B cell (primary cell): Measurements from ENCODE around the gene SPTBN2. TPM values are rescaled to one million over a fixed set of nuclear protein-coding genes. Genes with fewer than 3 reads are reported as not detected.

Experiments
- ATAC-seq: fragments of 200-7000 bp; cut with Tn5 transposase; one replicate; pipeline ENCODE4 v1.10.0; 2021; ENCODE audit warnings: low read depth, mild to moderate bottlenecking, moderate number of reproducible peaks, moderate library complexity
- CTCF ChIA-PET: fragments of 350-600 bp; sonication (Branson Sonifier 250); formaldehyde crosslinking; loops from one replicate; lab custom pipeline; 2021; ENCODE audit warnings: antibody characterized with exemption, inconsistent platforms; lab: Charles Lee
- POLR2A ChIA-PET: fragments of 350-600 bp; sonication (Branson Sonifier 250); formaldehyde crosslinking; loops from one replicate; lab custom pipeline; 2021; ENCODE audit warnings: antibody characterized with exemption; lab: Charles Lee
- DNase-seq: peaks from one replicate; pipeline ENCODE4 v3.0.0; 2013
- H2AFZ ChIP-seq: 2 replicates; pipeline ENCODE4 v1.6.1; 2012; ENCODE audit warnings: mild to moderate bottlenecking, low read depth, low read length; ENCODE audit not compliant: insufficient read depth, poor library complexity, severe bottlenecking
- H3K27ac ChIP-seq, 2 donors: 1 replicate in 1 of 2; 2 replicates in 1 of 2; pipeline ENCODE4 v1.5.1; 2012 to 2013; ENCODE audit warnings: low read length in 2 of 2, mild to moderate bottlenecking in 2 of 2, moderate library complexity in 1 of 2
- H3K27me3 ChIP-seq, 4 experiments: fragments of 200-600 bp in 1 of 4; sonication (generic) in 1 of 4; replicated peaks in 1 of 4; 1 replicate in 2 of 4; 2 replicates in 2 of 4; pipeline versions ENCODE4 v1.6.1 to v1.7.0; 2013 to 2016; ENCODE audit warnings: low read length in 3 of 4, mild to moderate bottlenecking in 2 of 4, mixed read lengths in 1 of 4, moderate library complexity in 1 of 4; ENCODE audit not compliant: insufficient read depth in 4 of 4, control insufficient read depth in 3 of 4; ENCODE audit errors: control extremely low read depth in 1 of 4
- H3K36me3 ChIP-seq, 2 experiments: replicated peaks in 1 of 2; 1 replicate in 1 of 2; 2 replicates in 1 of 2; pipeline versions ENCODE4 v1.6.1 to v1.7.1; 2013; ENCODE audit warnings: low read length in 1 of 2; ENCODE audit not compliant: insufficient read depth in 2 of 2, control insufficient read depth in 1 of 2; ENCODE audit errors: control extremely low read depth in 1 of 2, extremely low read depth in 1 of 2
- H3K4me1 ChIP-seq, 2 donors: fragments of 200-600 bp in 1 of 2; sonication (generic) in 1 of 2; 1 replicate in 1 of 2; 2 replicates in 1 of 2; pipeline versions ENCODE4 v1.5.1 to v1.6.1; 2013 to 2017; ENCODE audit warnings: low read length in 2 of 2; ENCODE audit not compliant: control insufficient read depth in 2 of 2, insufficient read depth in 2 of 2
- H3K4me2 ChIP-seq: replicated peaks from 2 replicates; pipeline ENCODE3; 2012; ENCODE audit warnings: mild to moderate bottlenecking, low read depth, low read length; ENCODE audit not compliant: poor library complexity, severe bottlenecking
- H3K4me3 ChIP-seq, 5 experiments: fragments of 200-600 bp in 1 of 5; sonication (generic) in 1 of 5; 1 replicate in 3 of 5; 2 replicates in 2 of 5; pipeline versions ENCODE4 v1.5.1 to v1.7.0; 2011 to 2016; ENCODE audit warnings: low read length in 4 of 5, mild to moderate bottlenecking in 4 of 5, low read depth in 2 of 5, control low read depth in 1 of 5, moderate library complexity in 1 of 5; ENCODE audit not compliant: insufficient read depth in 1 of 5; ENCODE audit errors: control extremely low read depth in 1 of 5, extremely low read depth in 1 of 5
- H3K79me2 ChIP-seq: fragments of 200-600 bp; sonication (generic); one replicate; pipeline ENCODE4 v1.6.0; 2016; ENCODE audit warnings: low read length; ENCODE audit not compliant: control insufficient read depth, insufficient read depth
- H3K9ac ChIP-seq: fragments of 200-600 bp; sonication (generic); 2 replicates; pipeline ENCODE4 v1.6.1; 2017; ENCODE audit warnings: mild to moderate bottlenecking, low read length, moderate library complexity
- H3K9me3 ChIP-seq, 3 donors: one replicate each; pipeline versions ENCODE4 v1.6.1 to v1.7.1; 2013; ENCODE audit warnings: low read length in 2 of 3; ENCODE audit not compliant: control insufficient read depth in 2 of 3, insufficient read depth in 1 of 3; ENCODE audit errors: control extremely low read depth in 1 of 3
- H4K20me1 ChIP-seq: 2 replicates; pipeline ENCODE4 v1.6.0; 2012; ENCODE audit warnings: mild to moderate bottlenecking, low read length; ENCODE audit not compliant: insufficient read depth, control insufficient read depth, poor library complexity, severe bottlenecking
- H3K27ac Mint-ChIP-seq: one replicate; pipeline ENCODE4 v1.8.0; 2021; ENCODE audit warnings: mixed read lengths
- H3K27me3 Mint-ChIP-seq: one replicate; pipeline ENCODE4 v1.8.0; 2021; ENCODE audit warnings: mixed read lengths
- H3K4me1 Mint-ChIP-seq: one replicate; pipeline ENCODE4 v1.8.0; 2021; ENCODE audit warnings: mixed read lengths
- H3K4me3 Mint-ChIP-seq: one replicate; pipeline ENCODE4 v1.8.0; 2021; ENCODE audit warnings: mixed read lengths
- H3K9me3 Mint-ChIP-seq: one replicate; pipeline ENCODE4 v1.8.0; 2022; ENCODE audit warnings: mixed read lengths; ENCODE audit not compliant: insufficient read depth
- EZH2 ChIP-seq: IDR thresholded peaks from 2 replicates; pipeline ENCODE4 v1.6.1; 2012; ENCODE audit warnings: borderline replicate concordance, low read depth, mild to moderate bottlenecking, moderate library complexity, low read length; ENCODE audit not compliant: insufficient read depth, poor library complexity, severe bottlenecking
- WGBS: methylation state at CpG from one replicate; pipeline ENCODE4 v1.1.5; 2013; ENCODE audit warnings: missing lambda C conversion rate; ENCODE audit not compliant: insufficient coverage; 5-methylcytosine and 5-hydroxymethylcytosine counted together
- intact Hi-C: fragments of 100-400 bp; cut with micrococcal nuclease; formaldehyde crosslinking; loops from one replicate; pipeline ENCODE4 v1.10.0; 2022
- polyA plus RNA-seq: library from polyadenylated mRNA; depleted of rRNA; stranded (reverse); fragments of >200 nt; gene quantifications from 2 replicates; pipeline ENCODE4 v1.2.3, GENCODE V29; 2012
- total RNA-seq, 2 donors: library from RNA; stranded (reverse); fragments of 120-200 nt in 1 of 2; gene quantifications; 1 replicate in 1 of 2; 2 replicates in 1 of 2; pipeline versions ENCODE4 v1.2.3 to v1.2.4, GENCODE V29; 2013 to 2022
- TF ChIP-seq, protein P1 (sequence below): fragments of 200-600 bp; IDR thresholded peaks from one replicate; pipeline ENCODE4 v1.8.0; 2022; ENCODE audit warnings: antibody characterized with exemption, mild to moderate bottlenecking

Gene SPTBN2
- total and polyA plus RNA-seq, 2 donors (not counting 1 experiment from before 2014, with no cell fraction given), result 0.67 to 1.2 TPM

GRCh38 chr11:66701432-66702240, 27.4 kb downstream of the SPTBN2 start:
- no peak for DNase-seq
- Histone ChIP-seq H3K27ac (no peak overlapping the region), H3K4me1 (no peaks in the 10 kb centered on the region), H3K4me2 (no peak overlapping the region), H3K36me3 (no peaks in the 10 kb centered on the region), H3K79me2 (no peaks in the 10 kb centered on the region), H3K27me3 (no peaks in the 10 kb centered on the region), H3K9ac (no peak overlapping the region), H3K4me3 (no peak overlapping the region), H2AFZ (no peak overlapping the region), H3K9me3 (peaks cover 0 to 16% (median 0%) of the 10 kb centered on the region in 3 donors), H4K20me1 (no peaks in the 10 kb centered on the region)
- H3K9me3 Mint-ChIP-seq, result no peaks in the 10 kb centered on the region
- POLR2A ChIA-PET, result no interaction called here
- CTCF ChIA-PET, result interaction anchor here (0.6 kb wide), 1 partner anchor 1651 kb away, joined by 3 read pairs; no protein-coding TSS in a partner anchor
- H3K27ac Mint-ChIP-seq, result no peak overlapping the region
- no peak overlapping the region for H3K4me3 Mint-ChIP-seq
- intact Hi-C loops, result no loop called here
- ATAC-seq, result no peak
- no peaks in the 10 kb centered on the region for H3K27me3 Mint-ChIP-seq
- H3K4me1 Mint-ChIP-seq, result no peaks in the 10 kb centered on the region
- 93% methylated on average over 6 of the region's 10 CpGs for WGBS
- TF ChIP-seq EZH2, result no peak
- TF ChIP-seq, protein P1, sequence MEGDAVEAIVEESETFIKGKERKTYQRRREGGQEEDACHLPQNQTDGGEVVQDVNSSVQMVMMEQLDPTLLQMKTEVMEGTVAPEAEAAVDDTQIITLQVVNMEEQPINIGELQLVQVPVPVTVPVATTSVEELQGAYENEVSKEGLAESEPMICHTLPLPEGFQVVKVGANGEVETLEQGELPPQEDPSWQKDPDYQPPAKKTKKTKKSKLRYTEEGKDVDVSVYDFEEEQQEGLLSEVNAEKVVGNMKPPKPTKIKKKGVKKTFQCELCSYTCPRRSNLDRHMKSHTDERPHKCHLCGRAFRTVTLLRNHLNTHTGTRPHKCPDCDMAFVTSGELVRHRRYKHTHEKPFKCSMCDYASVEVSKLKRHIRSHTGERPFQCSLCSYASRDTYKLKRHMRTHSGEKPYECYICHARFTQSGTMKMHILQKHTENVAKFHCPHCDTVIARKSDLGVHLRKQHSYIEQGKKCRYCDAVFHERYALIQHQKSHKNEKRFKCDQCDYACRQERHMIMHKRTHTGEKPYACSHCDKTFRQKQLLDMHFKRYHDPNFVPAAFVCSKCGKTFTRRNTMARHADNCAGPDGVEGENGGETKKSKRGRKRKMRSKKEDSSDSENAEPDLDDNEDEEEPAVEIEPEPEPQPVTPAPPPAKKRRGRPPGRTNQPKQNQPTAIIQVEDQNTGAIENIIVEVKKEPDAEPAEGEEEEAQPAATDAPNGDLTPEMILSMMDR, result no peak

- Histone ChIP-seq H3K36me3 (no peaks in the 10 kb centered on the region), H3K9ac (no peak overlapping the region), H3K27me3 (no peaks in the 10 kb centered on the region), H2AFZ (no peak overlapping the region), H3K4me2 (no peak overlapping the region), H3K27ac (no peak overlapping the region), H3K4me1 (no peaks in the 10 kb centered on the region), H4K20me1 (no peaks in the 10 kb centered on the region), H3K79me2 (no peaks in the 10 kb centered on the region), H3K9me3 (peaks cover 0 to 16% (median 0%) of the 10 kb centered on the region in 3 donors), H3K4me3 (no peak overlapping the region)
- Mint-ChIP-seq H3K4me3 (no peak overlapping the region), H3K9me3 (no peaks in the 10 kb centered on the region), H3K4me1 (no peaks in the 10 kb centered on the region), H3K27ac (no peak overlapping the region), H3K27me3 (no peaks in the 10 kb centered on the region)
- intact Hi-C loops, result no loop called here
- no peak for TF ChIP-seq EZH2
- TF ChIP-seq, protein P1, result no peak
- no peak for DNase-seq
- POLR2A ChIA-PET, result no interaction called here
- no peak for ATAC-seq
- WGBS, result 98% methylated on average over 27 of the region's 27 CpGs
- CTCF ChIA-PET, result no interaction called here
These were observed 28.3 kb downstream of the SPTBN2 start for GRCh38 chr11:66700742-66701141.
